ENCODE results near the gene RAB4B.
"Not testable (repeated sequence)": the region's sequence is repeated elsewhere in the genome, so short reads cannot be mapped to it uniquely, and the experiment has no call there.

The RAB4B gene

GRCh38 chr19:40758491-40758890 lies 19.6 kb upstream of the RAB4B start:
- DNase-seq (ENCODE audit: low spot score) = no peak
- TF ChIP-seq, protein P1, sequence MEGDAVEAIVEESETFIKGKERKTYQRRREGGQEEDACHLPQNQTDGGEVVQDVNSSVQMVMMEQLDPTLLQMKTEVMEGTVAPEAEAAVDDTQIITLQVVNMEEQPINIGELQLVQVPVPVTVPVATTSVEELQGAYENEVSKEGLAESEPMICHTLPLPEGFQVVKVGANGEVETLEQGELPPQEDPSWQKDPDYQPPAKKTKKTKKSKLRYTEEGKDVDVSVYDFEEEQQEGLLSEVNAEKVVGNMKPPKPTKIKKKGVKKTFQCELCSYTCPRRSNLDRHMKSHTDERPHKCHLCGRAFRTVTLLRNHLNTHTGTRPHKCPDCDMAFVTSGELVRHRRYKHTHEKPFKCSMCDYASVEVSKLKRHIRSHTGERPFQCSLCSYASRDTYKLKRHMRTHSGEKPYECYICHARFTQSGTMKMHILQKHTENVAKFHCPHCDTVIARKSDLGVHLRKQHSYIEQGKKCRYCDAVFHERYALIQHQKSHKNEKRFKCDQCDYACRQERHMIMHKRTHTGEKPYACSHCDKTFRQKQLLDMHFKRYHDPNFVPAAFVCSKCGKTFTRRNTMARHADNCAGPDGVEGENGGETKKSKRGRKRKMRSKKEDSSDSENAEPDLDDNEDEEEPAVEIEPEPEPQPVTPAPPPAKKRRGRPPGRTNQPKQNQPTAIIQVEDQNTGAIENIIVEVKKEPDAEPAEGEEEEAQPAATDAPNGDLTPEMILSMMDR (conservative IDR thresholded peaks at IDR 0.05; ENCODE audit: low read depth) = no peak
- ChIA-PET POLR2A (ENCODE audit: low non-redundant PET) (no interaction called here), CTCF (no interaction called here)
- H3K27ac ChIP-seq = 0 out of 2 replicates have a peak overlapping the region, but pooled peaks have one; percentile 32

DNA sequence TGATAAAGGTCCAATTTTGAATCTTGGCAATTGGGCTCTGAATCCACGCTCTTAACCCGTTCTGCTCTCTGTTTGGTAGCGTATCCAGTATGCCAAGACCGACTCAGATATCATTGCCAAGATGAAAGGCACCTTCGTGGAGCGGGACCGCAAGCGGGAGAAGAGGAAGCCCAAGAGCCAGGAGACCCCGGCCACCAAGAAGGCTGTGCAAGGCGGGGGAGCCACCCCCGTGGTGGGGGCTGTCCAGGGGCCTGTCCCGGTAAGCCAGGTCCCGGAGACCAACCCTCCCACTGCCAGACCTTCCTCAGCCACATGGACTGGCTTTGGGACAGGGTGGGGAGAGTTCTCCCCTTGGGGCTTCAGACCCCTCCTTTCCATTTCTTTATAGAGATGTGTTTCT lies 18.7 kb upstream of the RAB4B start:
- DNase-seq (ENCODE audit: low spot score) = no peak
- TF ChIP-seq, protein P1 (conservative IDR thresholded peaks at IDR 0.05; ENCODE audit: low read depth) = no peak
- ChIA-PET CTCF (no interaction called here), POLR2A (ENCODE audit: low non-redundant PET) (no interaction called here)
- peak overlapping the region; percentile 32; the same call in 1 of the 2 replicates for H3K27ac ChIP-seq

DNA sequence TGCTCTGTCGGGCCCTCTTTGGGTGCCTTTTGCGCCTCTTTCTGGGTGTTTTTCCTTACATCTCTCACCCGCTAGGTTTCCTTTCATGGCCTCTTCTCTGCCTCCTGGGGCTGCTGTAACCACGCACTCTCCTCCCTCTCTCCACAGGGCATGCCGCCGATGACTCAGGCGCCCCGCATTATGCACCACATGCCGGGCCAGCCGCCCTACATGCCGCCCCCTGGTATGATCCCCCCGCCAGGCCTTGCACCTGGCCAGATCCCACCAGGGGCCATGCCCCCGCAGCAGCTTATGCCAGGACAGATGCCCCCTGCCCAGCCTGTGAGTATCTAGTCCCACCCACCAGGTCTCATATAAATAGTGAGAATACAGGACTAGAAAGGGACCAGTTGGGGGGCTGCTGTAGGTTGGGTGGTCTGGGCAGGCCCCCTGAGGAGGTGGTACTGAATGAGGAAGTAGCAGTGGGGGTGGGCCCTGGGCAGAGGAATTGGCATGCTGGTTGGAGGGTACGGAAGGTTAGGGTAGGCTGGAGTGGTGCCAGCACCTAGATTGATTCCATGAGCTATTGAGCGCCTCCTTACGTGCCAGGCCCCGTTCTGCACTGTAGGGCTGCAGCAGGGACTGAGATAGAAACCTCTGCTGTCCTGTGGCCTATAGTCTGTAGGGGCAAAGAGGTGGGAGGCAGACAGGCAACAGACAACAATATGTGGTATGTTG lies 15.1 kb upstream of the RAB4B start:
- ChIA-PET CTCF (interaction anchor here (0.6 kb wide), 1 partner anchor 44 kb away, joined by 3 read pairs; no protein-coding TSS in a partner anchor), POLR2A (ENCODE audit: low non-redundant PET) (no interaction called here)
- TF ChIP-seq, protein P1 (conservative IDR thresholded peaks at IDR 0.05; ENCODE audit: low read depth) = no peak
- DNase-seq (ENCODE audit: low spot score) = no peak
- peak overlapping the region; percentile 22 for H3K27ac ChIP-seq

DNA sequence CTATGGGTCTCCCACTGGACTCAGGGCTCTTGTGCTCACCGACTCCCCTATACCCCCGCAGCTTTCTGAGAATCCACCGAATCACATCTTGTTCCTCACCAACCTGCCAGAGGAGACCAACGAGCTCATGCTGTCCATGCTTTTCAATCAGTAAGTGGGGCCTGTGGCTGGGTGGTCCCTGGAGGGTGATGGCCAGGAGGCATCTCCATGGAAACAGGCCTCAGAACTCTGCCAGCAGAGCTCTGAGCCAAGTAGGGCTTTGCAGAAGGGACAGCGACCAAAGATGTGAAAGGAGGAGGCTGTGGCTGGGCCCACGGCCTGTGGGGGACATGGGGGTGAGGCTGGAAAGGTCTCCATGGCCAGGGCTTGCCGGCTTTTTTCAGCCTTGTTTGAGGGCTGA lies 14.5 kb upstream of the RAB4B start:
- ChIA-PET POLR2A (ENCODE audit: low non-redundant PET) (no interaction called here), CTCF (interaction anchor here (0.5 to 0.6 kb wide), 2 partner anchors 45 to 458 kb away, joined by 3 read pairs; no protein-coding TSS in a partner anchor)
- no peak for DNase-seq (ENCODE audit: low spot score)
- H3K27ac ChIP-seq = peak overlapping the region; percentile 22; the same call in 1 of the 2 replicates
- TF ChIP-seq, protein P1 (conservative IDR thresholded peaks at IDR 0.05; ENCODE audit: low read depth) = no peak

GRCh38 chr19:40763963-40764362 lies 14.1 kb upstream of the RAB4B start:
- DNase-seq (ENCODE audit: low spot score) = no peak
- POLR2A ChIA-PET (ENCODE audit: low non-redundant PET) = no interaction called here
- 0 out of 2 replicates have a peak overlapping the region, but pooled peaks have one; percentile 22 for H3K27ac ChIP-seq
- TF ChIP-seq, protein P1 (conservative IDR thresholded peaks at IDR 0.05; ENCODE audit: low read depth) = no peak
- CTCF ChIA-PET = interaction anchor here (0.5 kb wide), 1 partner anchor 458 kb away, joined by 3 read pairs; no protein-coding TSS in a partner anchor

DNA sequence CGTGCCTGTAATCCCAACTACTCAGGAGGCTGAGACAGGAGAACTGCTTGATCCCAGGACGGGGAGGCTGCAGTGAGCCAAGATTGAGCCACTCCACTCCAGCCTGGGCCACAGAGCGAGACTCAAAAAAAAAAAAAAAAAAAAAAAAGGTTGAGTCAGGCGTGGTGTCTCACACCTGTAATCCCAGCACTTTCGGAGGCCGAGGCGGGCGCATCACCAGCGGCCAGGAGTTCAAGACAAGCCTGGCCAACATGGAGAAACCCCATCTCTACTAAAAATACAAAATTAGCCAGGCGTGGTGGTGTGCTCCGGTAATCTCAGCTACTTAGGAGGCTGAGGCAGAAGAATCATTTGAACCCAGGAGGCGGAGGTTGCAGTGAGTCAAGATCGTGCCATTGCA lies 11.7 kb upstream of the RAB4B start:
- POLR2A ChIA-PET (ENCODE audit: low non-redundant PET); DNase-seq (ENCODE audit: low spot score); CTCF ChIA-PET: not testable (repeated sequence)
- peak overlapping the region; percentile 38 for H3K27ac ChIP-seq

DNA sequence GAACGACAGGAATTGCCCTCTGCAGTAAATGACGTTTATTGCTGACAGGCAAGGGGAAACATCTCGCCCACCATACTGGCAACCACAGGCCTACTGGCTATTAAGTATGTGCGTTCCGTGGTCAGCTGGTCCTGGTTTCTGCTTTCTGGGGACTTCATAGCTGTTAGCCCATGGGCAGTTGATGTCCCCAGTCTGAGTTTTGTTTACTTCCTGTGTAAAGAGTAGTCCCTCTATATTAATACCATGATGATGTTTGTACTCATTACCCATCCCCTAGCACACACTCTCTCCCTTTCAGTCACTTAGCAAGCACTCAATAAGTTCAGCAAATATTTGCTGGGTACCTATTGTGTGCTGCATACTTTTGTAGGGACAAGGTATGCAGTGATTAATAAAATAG lies 9.2 kb upstream of the RAB4B start:
- CTCF ChIA-PET = no interaction called here
- DNase-seq (ENCODE audit: low spot score) = no peak
- TF ChIP-seq, protein P1 (conservative IDR thresholded peaks at IDR 0.05; ENCODE audit: low read depth) = no peak
- peak overlapping the region; percentile 21 for H3K27ac ChIP-seq
- POLR2A ChIA-PET (ENCODE audit: low non-redundant PET) = no interaction called here

DNA sequence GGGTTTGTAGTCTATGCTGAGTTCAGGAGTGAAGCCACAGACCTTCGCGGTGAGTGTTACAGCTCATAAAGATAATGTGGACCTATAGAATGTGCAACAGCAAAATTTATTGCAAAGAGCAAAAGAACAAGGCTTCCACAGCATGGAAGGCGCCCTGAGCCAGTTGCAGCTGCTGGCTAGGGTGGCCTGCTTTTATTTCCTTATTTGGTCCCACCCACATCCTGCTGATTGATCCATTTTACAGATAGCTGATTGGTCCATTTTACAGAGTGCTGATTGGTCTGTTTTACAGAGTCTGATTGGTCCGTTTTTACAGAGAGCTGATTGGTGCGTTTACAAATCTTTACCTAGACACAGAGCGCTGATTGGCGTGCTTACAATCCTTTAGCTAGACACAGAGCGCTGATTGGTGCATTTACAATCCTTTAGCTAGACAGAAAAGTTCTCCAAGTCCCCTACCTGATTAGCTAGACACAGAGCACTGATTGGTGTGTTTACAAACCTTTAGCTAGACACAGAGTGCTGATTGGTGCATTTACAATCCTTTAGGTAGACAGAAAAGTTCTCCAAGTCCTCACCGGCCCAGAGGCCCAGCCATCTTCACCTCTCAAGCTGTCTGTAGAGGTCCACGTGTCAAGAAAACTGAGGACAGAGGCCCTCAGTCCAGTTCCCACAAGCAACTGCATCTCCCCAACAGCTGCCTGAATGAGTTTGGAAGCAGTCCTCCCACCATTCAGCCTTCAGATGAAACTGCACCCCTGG lies 6.8 kb upstream of the RAB4B start:
- CTCF ChIA-PET = interaction anchor here (0.6 to 0.9 kb wide), 2 partner anchors 140 to 1335 kb away, joined by 5 to 6 read pairs; no protein-coding TSS in a partner anchor
- H3K27ac ChIP-seq; DNase-seq (ENCODE audit: low spot score); POLR2A ChIA-PET (ENCODE audit: low non-redundant PET): not testable (repeated sequence)

Data from RWPE1 (cell line).